K562 (cell line): ENCODE results near the gene MILR1. TPM values are rescaled to one million over a fixed set of nuclear protein-coding genes. Genes with fewer than 3 reads are reported as not detected.

Source experiments
- BHLHE40 ChIP-seq: IDR thresholded peaks from 2 replicates; pipeline ENCODE4 v1.6.1; 2011; ENCODE audit warnings: low read length, improper control_type of control experiment
- BRF2 ChIP-seq: IDR thresholded peaks from 3 replicates; pipeline ENCODE4 v1.6.1; 2011; ENCODE audit warnings: borderline replicate concordance, mild to moderate bottlenecking; ENCODE audit not compliant: insufficient read length, insufficient read depth
- CEBPG ChIP-seq, 3 experiments: fragments of 200-800 bp in 1 of 3; sonication (Bioruptor generic) in 1 of 3; sonication (generic) in 1 of 3; formaldehyde crosslinking in 1 of 3; IDR thresholded peaks in 2 of 3; conservative IDR thresholded peaks in 1 of 3; 2 replicates each; pipeline versions ENCODE4 v1.6.1 to v1.8.0; 2016 to 2022; ENCODE audit warnings: missing compliant biosample characterization in 2 of 3, missing genetic modification characterization in 2 of 3, mild to moderate bottlenecking in 1 of 3, missing genetic modification reagents in 1 of 3
- ETV5 ChIP-seq: sonication (generic); formaldehyde crosslinking; IDR thresholded peaks from 2 replicates; pipeline ENCODE4 v1.4.0; 2020; ENCODE audit warnings: low read depth, mild to moderate bottlenecking, missing genetic modification reagents
- EWSR1 ChIP-seq: fragments of 450-650 bp; IDR thresholded peaks from 2 replicates; pipeline ENCODE4 v1.6.1; 2018; ENCODE audit warnings: borderline replicate concordance, mild to moderate bottlenecking, low read depth, moderate library complexity; ENCODE audit not compliant: partially characterized antibody
- GMEB1 ChIP-seq: fragments of 250-450 bp; sonication (Bioruptor Pico); IDR thresholded peaks from 2 replicates; pipeline ENCODE4 v1.4.0; 2020; ENCODE audit warnings: mild to moderate bottlenecking
- NR2C2 ChIP-seq, 2 experiments: fragments of 200-800 bp in 1 of 2; sonication (Bioruptor generic) in 1 of 2; sonication (generic) in 1 of 2; formaldehyde crosslinking in 1 of 2; IDR thresholded peaks; 2 replicates each; pipeline versions ENCODE4 v1.6.1 to v1.8.0; 2016 to 2022; ENCODE audit warnings: mild to moderate bottlenecking in 1 of 2, missing compliant biosample characterization in 1 of 2, missing genetic modification characterization in 1 of 2, missing genetic modification reagents in 1 of 2
- RBM14 ChIP-seq: fragments of 200-400 bp; formaldehyde crosslinking; IDR thresholded peaks from 2 replicates; pipeline ENCODE4 v1.6.1; 2018; ENCODE audit warnings: low read depth, mild to moderate bottlenecking, low read length, moderate library complexity, borderline replicate concordance; ENCODE audit not compliant: insufficient read depth
- RBM17 ChIP-seq: fragments of 200-400 bp; formaldehyde crosslinking; IDR thresholded peaks from 2 replicates; pipeline ENCODE4 v1.6.1; 2017; ENCODE audit warnings: low read depth, mild to moderate bottlenecking, low read length, borderline replicate concordance
- SNAPC5 ChIP-seq: fragments of 250-450 bp; sonication (Bioruptor Pico); IDR thresholded peaks from 2 replicates; pipeline ENCODE4 v1.8.0; 2021; ENCODE audit warnings: moderate library complexity, mild to moderate bottlenecking, inconsistent platforms
- ZNF511 ChIP-seq: sonication (generic); formaldehyde crosslinking; IDR thresholded peaks from 2 replicates; pipeline ENCODE4 v1.8.0; 2022; ENCODE audit warnings: mild to moderate bottlenecking, missing genetic modification reagents
- ZNF830 ChIP-seq: fragments of 250-450 bp; sonication (Bioruptor Pico); IDR thresholded peaks from 2 replicates; pipeline ENCODE4 v1.5.0; 2021; ENCODE audit warnings: mild to moderate bottlenecking
- polyA plus RNA-seq, 8 experiments: library from polyadenylated mRNA; depleted of rRNA in 4 of 8; stranded (reverse) in 5 of 8; unstranded in 3 of 8; fragments of >200 nt; fragmentation: Nextera tagmentation in 2 of 8; fragmentation: Illumina TruSeq in 1 of 8; extraction: Ambion mirVana in 2 of 8; extraction: Trizol in 1 of 8; gene quantifications; 2 replicates each; pipeline versions ENCODE4 v1.2.1 to v1.2.3, GENCODE V29; 2011 to 2014; ENCODE audit warnings: inconsistent platforms in 1 of 8, missing spikeins in 1 of 8
- total RNA-seq, 7 experiments: library from RNA; depleted of rRNA in 6 of 7; stranded (reverse); fragments of >200 nt in 6 of 7; fragmentation: Illumina TruSeq in 2 of 7; extraction: Trizol in 2 of 7; gene quantifications; 2 replicates each; pipeline versions ENCODE4 v1.2.1 to v1.2.3, GENCODE V29; 2011 to 2021; ENCODE audit warnings: low replicate concordance in 1 of 7
- TF ChIP-seq, protein P1 (sequence below): sonication (generic); formaldehyde crosslinking; IDR thresholded peaks from 2 replicates; pipeline ENCODE4 v1.8.0; 2022; ENCODE audit warnings: mild to moderate bottlenecking, missing genetic modification reagents, borderline replicate concordance
- TF ChIP-seq, protein P2 (sequence below): fragments of 250-450 bp; sonication (Bioruptor Pico); IDR thresholded peaks from 2 replicates; pipeline ENCODE4 v1.8.0; 2021; ENCODE audit warnings: moderate library complexity, mild to moderate bottlenecking, inconsistent platforms

Gene MILR1
- total and polyA plus RNA-seq, 9 of the 15 experiments (the other 6 are each of a cell fraction or from before 2014, with no cell fraction given): 3.8 to 14.1 (median 7.1) TPM

DNA sequence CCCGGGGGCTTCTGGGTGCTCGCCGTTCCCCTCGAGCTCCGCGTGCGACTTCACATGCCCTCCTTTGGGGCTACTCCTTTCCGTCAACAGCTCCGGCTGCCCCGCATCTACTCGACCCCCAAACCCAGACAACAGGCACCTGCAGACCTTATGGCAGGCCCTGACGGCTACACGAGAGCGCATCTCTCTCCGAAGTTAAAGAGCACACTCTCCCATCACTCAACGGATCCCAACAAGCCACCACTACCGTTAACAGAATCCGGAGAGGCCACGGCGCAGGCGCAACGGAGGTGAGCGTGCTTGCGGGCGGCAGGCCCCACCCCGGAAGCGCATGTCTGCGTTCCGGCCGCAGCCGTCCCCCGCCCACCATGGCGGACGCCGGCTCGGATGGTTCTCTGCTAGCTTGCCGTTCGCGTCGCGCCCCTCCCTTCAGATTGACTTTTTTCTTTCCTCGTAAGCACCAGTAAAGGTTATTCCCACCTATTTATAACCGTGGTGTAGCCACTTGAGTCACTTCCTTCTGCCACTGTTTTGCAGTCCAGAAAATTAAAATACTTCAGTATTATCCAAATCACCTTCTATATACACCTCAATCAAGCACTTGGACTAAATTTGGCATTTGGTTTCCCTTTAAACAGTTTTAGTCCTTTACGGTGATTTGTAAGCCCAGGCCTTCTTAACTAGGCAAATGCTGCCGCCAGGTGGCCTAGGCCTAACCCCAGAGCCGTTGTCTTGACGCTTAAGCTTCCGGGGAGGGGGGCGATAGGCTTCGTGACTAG is 48.1 kb downstream of the MILR1 start, which contains the start of gene POLG2 (continued):
- TF ChIP-seq GMEB1 (peak; percentile 76), CEBPG (CRISPR knock-in tag; IDR thresholded peaks at IDR 0.05) (no peak), CEBPG (tag; conservative IDR thresholded peaks at IDR 0.05 in 1 of 2, IDR thresholded peaks at IDR 0.05 in 1 of 2) (no peak), RBM14 (no peak), ETV5 (CRISPR knock-in tag) (peak; percentile 95), BHLHE40 (peak; percentile 65), SNAPC5 (no peak), EWSR1 (peak; percentile 95), BRF2 (no peak), ZNF511 (CRISPR knock-in tag) (peak; percentile 17; the same call in 1 of the 2 replicates), ZNF830 (peak; percentile 25; the same call in 1 of the 2 replicates), RBM17 (no peak), NR2C2 (CRISPR knock-in tag; IDR thresholded peaks at IDR 0.05) (peak; percentile 27; the same call in 1 of the 2 replicates), NR2C2 (tag; IDR thresholded peaks at IDR 0.05) (peak; percentile 85)
- TF ChIP-seq, protein P1, sequence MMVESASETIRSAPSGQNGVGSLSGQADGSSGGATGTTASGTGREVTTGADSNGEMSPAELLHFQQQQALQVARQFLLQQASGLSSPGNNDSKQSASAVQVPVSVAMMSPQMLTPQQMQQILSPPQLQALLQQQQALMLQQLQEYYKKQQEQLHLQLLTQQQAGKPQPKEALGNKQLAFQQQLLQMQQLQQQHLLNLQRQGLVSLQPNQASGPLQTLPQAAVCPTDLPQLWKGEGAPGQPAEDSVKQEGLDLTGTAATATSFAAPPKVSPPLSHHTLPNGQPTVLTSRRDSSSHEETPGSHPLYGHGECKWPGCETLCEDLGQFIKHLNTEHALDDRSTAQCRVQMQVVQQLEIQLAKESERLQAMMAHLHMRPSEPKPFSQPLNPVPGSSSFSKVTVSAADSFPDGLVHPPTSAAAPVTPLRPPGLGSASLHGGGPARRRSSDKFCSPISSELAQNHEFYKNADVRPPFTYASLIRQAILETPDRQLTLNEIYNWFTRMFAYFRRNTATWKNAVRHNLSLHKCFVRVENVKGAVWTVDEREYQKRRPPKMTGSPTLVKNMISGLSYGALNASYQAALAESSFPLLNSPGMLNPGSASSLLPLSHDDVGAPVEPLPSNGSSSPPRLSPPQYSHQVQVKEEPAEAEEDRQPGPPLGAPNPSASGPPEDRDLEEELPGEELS: 0 out of 2 replicates have a peak, but pooled peaks have one; percentile 55
- TF ChIP-seq, protein P2, sequence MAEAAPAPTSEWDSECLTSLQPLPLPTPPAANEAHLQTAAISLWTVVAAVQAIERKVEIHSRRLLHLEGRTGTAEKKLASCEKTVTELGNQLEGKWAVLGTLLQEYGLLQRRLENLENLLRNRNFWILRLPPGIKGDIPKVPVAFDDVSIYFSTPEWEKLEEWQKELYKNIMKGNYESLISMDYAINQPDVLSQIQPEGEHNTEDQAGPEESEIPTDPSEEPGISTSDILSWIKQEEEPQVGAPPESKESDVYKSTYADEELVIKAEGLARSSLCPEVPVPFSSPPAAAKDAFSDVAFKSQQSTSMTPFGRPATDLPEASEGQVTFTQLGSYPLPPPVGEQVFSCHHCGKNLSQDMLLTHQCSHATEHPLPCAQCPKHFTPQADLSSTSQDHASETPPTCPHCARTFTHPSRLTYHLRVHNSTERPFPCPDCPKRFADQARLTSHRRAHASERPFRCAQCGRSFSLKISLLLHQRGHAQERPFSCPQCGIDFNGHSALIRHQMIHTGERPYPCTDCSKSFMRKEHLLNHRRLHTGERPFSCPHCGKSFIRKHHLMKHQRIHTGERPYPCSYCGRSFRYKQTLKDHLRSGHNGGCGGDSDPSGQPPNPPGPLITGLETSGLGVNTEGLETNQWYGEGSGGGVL (CRISPR knock-in tag): no peak
